LNCAP (cell line): ENCODE results near the gene ZNF862.

Source experiments
- TF ChIP-seq, protein P1 (sequence below): fragments of 450-650 bp; IDR thresholded peaks from 2 replicates; pipeline ENCODE4 v1.5.1; 2017; ENCODE audit warnings: mild to moderate bottlenecking

The ZNF862 gene

DNA sequence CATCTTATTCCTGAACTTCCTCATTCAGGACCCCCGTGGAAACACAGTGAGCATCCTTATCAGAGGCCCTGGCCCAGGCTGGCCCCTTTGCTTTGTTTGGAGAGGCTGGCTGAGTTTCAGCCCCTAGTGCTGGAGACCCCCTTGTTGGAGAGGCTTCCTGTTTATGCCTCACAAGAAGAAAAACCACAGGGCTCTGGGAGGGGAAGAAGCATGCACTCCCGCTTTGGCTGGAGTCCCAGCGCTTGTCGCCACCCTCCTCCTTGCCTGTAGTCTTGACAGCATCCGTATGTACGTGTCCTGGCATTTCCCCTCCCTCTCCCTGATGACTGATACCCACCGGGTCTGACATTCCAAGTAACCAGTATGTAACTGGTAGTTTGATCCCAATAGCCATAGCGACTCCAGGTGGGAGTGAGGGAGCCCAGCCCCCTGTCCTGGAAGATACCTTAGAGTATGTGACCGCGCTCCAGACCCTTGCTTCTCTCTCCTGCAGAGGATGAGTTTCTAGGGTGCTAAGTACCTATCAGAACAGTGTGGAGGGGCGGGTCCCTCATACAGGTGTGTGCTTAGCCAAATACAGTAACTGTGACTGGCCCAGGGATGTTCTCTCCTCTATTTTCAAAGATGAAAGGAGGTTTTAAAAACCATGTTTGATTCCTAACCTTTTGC lies 28.7 kb downstream of the ZNF862 start:
- TF ChIP-seq, protein P1, sequence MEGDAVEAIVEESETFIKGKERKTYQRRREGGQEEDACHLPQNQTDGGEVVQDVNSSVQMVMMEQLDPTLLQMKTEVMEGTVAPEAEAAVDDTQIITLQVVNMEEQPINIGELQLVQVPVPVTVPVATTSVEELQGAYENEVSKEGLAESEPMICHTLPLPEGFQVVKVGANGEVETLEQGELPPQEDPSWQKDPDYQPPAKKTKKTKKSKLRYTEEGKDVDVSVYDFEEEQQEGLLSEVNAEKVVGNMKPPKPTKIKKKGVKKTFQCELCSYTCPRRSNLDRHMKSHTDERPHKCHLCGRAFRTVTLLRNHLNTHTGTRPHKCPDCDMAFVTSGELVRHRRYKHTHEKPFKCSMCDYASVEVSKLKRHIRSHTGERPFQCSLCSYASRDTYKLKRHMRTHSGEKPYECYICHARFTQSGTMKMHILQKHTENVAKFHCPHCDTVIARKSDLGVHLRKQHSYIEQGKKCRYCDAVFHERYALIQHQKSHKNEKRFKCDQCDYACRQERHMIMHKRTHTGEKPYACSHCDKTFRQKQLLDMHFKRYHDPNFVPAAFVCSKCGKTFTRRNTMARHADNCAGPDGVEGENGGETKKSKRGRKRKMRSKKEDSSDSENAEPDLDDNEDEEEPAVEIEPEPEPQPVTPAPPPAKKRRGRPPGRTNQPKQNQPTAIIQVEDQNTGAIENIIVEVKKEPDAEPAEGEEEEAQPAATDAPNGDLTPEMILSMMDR: no peak

DNA sequence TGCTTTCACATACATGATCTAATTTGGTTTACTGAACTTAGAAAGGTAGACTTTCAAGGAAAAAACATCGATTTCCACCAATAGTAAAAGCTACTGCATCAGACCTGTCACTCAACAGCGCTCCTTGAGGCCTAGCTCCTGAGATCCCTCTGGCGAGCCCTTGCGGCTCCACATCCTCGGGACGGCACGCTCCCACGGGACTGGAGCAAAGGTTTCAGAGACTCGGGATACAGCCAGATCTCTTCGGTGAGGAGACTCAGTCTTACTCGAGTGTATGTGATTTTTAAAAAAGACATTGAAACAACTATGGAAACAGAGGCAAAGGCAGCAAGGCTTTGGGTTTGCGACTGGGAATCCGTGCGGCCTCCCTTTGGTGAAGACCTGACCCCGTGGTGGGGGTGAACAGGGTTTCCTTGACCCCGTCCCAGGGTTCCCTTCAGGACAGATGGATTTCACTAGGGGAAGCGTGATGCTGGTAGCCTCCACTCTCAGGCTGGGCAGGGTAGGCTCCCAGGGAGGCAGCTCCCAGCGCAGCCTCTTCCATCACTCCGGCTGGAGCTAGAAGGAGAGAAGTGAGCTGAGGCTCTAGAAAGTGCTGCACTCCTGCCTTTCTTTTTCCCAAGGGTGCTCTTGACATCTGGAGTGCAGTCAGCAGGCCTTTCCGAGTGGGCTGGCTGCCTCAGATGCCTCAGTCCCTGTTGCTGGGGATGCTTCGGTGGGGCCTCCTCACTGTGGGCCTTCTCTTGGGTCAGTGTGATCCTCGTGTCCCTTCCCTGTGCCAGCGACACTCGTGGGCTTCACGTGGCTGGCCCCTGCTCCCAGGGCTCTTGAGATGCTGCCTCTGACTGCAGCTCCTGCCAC lies 29.8 kb downstream of the ZNF862 start:
- TF ChIP-seq, protein P1: no peak

DNA sequence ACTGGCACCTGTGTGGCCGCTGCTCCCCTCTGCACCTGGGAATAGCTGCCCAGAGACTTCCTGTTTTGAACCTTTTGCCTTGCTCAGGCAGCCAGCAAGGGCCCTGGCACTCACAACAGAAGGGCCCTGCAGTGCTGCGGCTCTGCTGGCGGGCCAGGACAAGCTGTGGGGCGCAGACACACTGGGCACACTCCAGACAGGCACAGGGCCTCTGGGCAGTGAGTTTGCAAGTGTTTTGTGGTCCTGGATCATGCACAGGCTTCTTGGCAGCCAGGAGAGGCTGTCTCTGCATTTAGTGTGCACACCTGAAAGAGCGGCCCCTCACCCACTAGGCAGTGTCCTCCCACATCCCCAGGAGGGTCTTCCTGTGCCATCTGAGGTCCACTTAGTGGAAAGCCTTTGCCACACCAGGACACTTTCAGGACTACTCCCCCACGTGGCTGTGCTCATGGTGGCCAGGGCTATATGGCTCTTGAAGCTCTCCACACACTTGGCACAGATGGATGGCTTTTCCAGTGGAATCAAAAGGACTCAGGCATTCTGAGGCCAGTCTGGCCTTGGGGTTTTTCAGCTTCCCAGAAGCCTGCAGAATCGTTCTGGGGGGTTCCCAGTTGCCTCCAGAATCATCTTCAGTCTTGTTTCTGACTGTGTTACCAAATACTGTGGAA lies 30.6 kb downstream of the ZNF862 start:
- TF ChIP-seq, protein P1: no peak

DNA sequence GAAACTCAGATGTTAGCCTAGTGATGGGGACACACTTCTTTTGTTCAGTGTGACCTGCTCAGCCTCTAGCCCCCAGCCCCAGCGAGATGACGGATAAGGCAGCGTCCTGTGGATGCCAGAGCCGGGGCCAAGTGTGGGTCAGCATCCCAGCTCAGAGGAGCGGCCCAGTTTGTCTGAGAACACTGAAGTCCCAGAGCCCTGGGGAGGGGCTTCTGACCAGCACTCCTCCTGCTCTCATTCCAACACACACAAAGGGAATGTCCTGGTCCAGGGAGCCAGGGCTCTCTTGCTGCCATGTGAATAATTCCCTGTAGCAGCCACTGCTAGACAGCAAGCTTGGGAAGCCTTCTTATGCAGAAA lies 31.1 kb downstream of the ZNF862 start:
- TF ChIP-seq, protein P1: no peak

DNA sequence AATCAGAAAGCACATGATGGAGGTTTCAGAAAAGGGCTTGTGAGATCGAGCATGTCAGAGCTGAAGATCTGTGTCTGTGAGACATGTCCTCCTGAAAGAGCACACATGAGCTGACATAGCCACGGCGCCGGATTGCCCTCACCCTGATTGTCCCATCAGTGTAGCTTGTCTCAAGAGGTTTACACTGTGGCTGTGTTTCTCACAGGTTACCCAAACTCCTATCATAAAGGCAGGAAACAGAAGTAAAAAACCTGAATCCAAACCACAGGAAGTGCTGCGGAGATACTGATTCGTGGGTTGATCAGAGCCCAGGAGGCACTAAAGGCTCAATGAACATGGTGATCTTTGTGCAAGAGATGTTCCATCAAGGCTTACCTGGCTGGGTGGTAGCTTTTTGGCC lies 31.7 kb downstream of the ZNF862 start:
- TF ChIP-seq, protein P1: no peak

DNA sequence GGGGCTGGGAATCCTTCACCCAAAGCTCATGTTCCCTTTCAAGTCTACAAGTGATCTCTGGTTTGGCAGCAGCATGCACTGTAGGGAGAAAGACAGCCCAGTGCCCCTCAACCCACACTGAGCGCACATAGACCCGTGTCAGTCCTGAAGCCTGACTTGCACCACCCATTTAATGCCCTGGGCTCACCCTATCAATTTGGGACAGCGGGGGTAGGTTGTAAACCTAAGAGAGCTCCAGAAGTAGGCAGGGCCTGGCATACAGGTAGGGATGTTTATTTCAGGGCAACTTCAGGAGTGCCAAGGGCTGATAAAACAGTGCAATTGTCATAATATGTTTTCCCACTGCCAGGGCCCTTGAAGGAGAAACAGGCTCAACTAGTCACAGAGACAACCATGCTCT lies 32.1 kb downstream of the ZNF862 start:
- TF ChIP-seq, protein P1: no peak

DNA sequence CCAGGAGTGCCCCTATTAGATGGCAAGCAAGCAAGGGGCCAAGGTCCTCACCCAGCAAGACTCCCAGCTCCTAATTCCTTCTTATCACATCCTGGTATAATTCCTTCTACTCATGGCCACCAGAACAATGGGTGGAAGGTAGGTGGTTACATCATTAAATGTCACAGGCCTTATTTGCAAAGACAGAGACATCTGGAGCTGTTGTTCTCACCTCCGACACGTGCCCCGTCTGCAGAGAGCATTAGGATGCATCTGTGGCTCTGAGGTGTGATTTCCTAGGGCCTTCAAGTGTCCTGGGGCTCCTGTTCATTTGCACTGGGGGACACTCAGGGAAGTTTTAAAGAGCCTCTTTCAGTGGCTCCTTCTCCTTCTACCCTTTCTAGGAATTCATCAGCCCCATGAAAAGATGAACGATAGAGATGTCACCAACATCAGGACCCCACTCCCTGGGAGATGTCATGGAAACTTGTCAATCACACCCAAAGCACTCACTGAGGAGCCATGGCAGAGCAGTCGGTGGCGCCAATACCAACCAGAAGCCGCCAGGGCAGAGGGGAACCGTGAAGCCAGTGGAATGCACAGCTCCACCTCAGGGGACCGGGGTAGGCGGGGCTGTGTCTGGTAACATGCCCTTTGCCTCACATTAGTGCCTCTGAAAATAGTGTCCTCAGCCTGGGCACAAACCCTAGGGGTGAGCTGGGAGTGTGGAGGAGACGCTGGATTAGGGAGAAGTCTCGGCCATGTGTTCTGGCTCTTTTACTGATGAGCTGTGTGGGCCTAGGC lies 32.7 kb downstream of the ZNF862 start:
- TF ChIP-seq, protein P1: no peak
